HG03064 (cell line): Measurements from ENCODE around the gene CFDP1.
"Not testable (repeated sequence)": the region's sequence is repeated elsewhere in the genome, so short reads cannot be mapped to it uniquely, and the experiment has no call there.

Source experiments
- ATAC-seq: cut with Tn5 transposase; IDR thresholded peaks from one replicate; pipeline ENCODE4 v1.9.1; 2021; ENCODE audit warnings: low read depth; ENCODE audit not compliant: unreplicated experiment

The CFDP1 gene

DNA sequence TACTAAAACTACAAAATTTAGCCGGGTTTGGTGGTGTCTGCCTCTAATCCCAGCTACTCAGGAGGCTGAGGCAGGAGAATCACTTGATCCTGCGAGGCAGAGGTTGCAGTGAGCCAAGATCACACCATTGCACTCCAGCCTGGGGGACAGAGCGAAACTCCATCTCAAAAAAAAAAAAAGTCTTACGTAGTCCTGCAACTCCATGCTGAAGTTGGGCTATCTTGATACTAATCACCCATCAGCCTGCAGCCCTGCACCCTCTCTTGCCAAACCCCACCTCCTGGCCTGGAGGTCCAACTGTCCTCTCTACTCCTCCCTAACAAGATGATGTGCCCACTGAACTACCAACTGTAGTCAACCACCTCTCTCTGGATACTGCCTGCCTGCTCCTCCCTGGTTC lies 26.4 kb upstream of the CFDP1 start:
- ATAC-seq, result no peak

- ATAC-seq, result no peak
These were observed 25.1 kb upstream of the CFDP1 start for GRCh38 chr16:75458439-75458838.

DNA sequence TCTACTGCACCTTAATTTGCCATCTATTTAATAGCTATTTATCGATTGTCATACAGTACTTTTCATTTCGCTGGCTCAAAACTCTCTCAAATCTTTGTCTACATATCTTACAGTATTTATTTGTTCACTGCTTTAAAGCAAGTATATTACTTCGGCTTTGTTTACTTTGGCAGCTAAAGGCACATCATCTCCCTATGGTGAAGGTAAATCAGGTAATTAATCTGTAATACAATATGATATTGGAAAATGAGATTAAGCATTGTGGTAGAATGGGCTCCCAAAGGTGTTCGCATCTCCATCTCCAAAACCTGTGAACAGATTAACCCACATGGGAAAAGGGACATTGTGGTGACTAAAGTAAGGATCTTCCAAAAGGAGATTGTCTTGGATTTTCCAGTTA lies 24.7 kb upstream of the CFDP1 start:
- ATAC-seq, result no peak

GRCh38 chr16:75457485-75458021 lies 24.2 kb upstream of the CFDP1 start:
- ATAC-seq, result no peak

GRCh38 chr16:75456971-75457370 lies 23.7 kb upstream of the CFDP1 start:
- ATAC-seq, result no peak

GRCh38 chr16:75456486-75456885 lies 23.2 kb upstream of the CFDP1 start:
- not testable (repeated sequence) for ATAC-seq

- no peak for ATAC-seq
These were observed 22.4 kb upstream of the CFDP1 start for GRCh38 chr16:75455677-75456076.

- ATAC-seq, result no peak
These were observed 19.3 kb upstream of the CFDP1 start for GRCh38 chr16:75452464-75453190.

DNA sequence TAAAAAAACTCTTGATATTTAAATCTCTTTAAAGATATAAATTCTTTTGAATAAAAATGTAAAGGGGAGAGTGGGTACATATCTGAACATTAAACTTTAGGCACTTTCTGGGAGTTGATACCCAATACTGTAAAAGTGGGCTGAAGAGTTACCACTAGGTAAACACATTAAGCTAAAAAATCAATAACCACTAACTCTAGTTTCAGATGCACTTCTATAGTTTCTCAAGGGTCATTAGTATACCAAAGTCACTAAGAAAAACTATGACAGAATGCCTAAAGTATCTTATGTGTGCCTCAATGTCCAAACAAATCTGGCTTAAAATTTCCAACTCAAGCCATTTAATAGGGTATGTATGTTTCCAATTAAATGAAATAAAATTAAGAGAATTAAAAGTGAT lies 13.1 kb upstream of the CFDP1 start:
- ATAC-seq, result no peak

DNA sequence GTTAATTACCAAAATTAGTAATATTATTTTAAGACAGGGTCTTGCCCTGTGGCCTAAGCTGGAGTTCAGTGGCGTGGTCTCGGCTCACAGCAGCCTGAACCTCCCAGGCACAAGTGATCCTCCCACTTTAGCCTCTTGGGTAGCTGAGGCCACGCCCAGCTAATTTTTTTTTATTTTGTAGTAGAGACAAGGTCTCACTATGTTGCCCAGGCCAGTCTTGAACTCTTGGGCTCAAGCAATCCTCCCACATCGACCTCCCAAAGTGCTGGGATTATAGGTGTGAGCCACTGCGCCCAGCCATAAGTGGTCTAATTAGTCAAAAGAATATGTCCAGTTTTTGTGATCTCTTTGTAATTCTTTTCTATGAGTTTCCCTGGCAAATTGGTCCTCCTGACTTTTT lies 12.0 kb upstream of the CFDP1 start:
- ATAC-seq, result no peak

GRCh38 chr16:75443298-75443697 lies 10.0 kb upstream of the CFDP1 start:
- no peak for ATAC-seq

DNA sequence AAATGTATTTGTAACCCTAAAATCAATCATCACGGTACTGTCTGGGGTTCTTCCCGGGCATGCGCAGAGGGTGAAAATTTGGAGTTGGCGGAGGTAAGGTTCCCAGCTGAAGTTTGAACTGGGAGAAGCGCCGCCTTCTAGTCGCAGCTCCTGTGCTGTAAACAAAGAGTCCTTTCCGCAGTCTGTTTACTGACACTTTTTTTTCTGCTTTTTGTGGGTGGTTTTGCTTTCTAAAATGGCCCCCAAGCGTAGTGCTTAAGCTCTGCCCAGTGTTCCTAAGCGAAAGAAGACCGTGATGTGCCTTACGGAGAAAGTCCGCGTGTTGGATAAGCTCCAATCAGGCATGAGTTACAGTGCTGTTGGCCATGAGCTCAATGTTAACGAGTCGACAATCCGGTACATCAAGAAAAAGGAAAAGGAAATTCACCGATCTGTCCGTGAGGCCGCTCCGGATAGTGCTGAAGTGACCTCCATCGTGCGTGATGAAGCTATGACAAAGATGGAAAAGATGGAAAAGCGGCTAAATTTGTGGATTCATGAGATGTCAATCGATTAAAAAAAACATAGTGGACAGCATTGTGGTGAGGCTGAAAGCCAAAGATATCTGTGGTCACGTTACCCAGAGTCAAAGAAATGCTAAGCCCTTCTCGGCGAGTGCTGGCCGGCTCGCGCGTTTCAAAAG lies 570 bp upstream of the CFDP1 start:
- peak; percentile 63 for ATAC-seq

DNA sequence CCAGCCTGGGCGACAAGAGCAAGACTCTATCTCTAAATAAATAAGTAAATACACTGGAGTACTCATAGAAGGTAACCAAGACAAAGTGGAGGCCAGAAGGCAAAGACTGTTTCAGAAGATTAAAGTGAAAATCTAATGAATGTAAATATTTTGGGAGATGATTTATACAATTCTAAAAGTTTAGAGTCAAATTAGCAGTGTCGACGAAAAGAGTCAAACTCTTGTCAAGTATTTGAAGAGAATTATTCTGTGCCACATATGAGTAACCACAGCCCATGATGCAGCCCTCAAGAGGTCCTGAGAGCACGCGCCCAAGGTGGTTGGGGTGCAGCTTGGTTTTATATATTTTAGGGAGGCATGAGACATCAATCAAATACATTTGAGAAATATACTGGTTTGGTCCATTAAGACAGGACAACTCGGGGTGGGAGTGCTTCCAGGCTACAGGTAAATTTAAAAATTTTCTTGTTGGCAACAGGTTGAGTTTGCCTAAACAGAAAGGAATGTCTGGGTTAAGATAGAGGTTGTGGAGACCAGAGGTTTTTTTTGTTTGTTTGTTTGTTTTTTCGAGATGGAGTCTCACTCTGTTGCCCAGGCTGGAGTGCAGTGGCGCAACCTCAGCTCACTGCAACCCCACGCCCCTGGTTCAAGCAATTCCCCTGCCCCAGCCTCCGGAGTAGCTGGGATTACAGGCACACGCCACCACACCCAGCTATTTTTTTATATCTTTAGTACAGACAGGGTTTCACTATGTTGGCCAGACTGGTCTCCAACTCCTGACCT lies 3.5 kb downstream of the CFDP1 start:
- no peak for ATAC-seq

- ATAC-seq, result not testable (repeated sequence)
These were observed 6.8 kb downstream of the CFDP1 start for GRCh38 chr16:75426524-75426923.

GRCh38 chr16:75424105-75424762 lies 9.1 kb downstream of the CFDP1 start:
- ATAC-seq, result not testable (repeated sequence)

- no peak for ATAC-seq
These were observed 9.6 kb downstream of the CFDP1 start for GRCh38 chr16:75423723-75424104.

DNA sequence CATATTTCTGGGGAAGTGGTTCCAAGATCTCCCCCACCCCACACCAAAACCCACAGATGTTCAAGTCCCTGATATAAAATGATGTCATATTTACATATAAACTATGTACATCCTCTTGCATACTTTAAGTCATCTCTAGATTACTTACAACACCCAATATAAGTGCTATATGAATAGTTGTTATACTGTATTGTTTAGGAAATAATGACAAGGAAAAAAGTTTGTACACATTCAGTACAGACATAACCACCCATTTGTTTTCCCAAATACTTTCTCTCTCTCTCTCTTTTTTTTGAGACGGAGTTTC lies 11.5 kb downstream of the CFDP1 start:
- no peak for ATAC-seq

GRCh38 chr16:75420987-75421819 lies 12.1 kb downstream of the CFDP1 start:
- ATAC-seq, result peak; percentile 82

DNA sequence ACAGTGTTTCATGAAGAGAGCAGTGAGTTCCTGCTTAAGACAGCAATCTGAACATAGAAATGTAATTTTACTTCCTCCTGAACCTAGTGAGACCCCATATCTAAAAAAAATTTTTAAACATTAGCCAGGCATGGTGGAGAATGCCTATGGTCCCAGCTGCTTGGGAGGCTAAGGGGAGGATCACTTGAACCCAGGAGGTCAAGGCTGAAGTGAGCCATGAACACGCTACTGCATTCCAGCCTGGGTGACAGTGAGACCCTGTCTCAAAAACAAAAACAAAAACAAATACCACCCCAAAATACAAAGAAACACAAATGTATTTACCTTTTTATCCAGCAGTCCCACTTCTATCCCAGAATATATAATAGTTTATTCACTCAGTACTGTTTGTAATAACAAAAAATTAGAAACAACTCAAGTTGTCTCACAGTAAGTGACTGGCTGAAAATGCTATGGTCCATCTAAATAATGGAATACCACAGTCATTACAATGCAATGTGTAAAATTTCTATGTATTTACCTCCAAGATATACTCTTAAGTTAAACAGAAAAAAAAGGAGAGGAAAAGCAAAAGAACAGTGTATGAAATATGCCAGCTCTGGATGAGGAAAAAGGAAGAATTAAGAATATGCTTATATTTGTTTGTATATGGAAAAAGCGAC lies 16.3 kb downstream of the CFDP1 start:
- no peak for ATAC-seq
